Measurements from ENCODE around the gene MUC5B. TPM values are rescaled to one million over a fixed set of nuclear protein-coding genes. Genes with fewer than 3 reads are reported as not detected.

MUC5B gene
- total RNA-seq, 1 donor from 2014 or later, result not detected

- Histone ChIP-seq H3K36me3 (ENCODE audit: control insufficient read depth, insufficient read depth, low read length) (no peaks in the 10 kb centered on the region), H3K4me3 (ENCODE audit: low read depth, low read length) (no peak overlapping the region), H3K27me3 (ENCODE audit: control insufficient read depth, insufficient read depth, low read length) (no peaks in the 10 kb centered on the region)
- FAIRE-seq (no peak), DNase-seq (ENCODE audit: low read depth) (no peak)
- no peak for TF ChIP-seq CTCF (IDR thresholded peaks at IDR 0.05; ENCODE audit: insufficient read depth, low read length, severe bottlenecking)
Measured at GRCh38 chr11:1217151-1217550, 5.7 kb upstream of the MUC5B start.

- TF ChIP-seq CTCF (IDR thresholded peaks at IDR 0.05; ENCODE audit: insufficient read depth, low read length, severe bottlenecking), result no peak
- Histone ChIP-seq H3K36me3 (ENCODE audit: control insufficient read depth, insufficient read depth, low read length) (no peaks in the 10 kb centered on the region), H3K4me3 (ENCODE audit: low read depth, low read length) (no peak overlapping the region), H3K27me3 (ENCODE audit: control insufficient read depth, insufficient read depth, low read length) (no peaks in the 10 kb centered on the region)
- no peak for DNase-seq (ENCODE audit: low read depth)
- FAIRE-seq, result no peak
Measured at GRCh38 chr11:1218256-1218787, 4.5 kb upstream of the MUC5B start.

GRCh38 chr11:1218788-1219445 lies 3.9 kb upstream of the MUC5B start:
- Histone ChIP-seq H3K27me3 (ENCODE audit: control insufficient read depth, insufficient read depth, low read length) (no peaks in the 10 kb centered on the region), H3K36me3 (ENCODE audit: control insufficient read depth, insufficient read depth, low read length) (no peaks in the 10 kb centered on the region), H3K4me3 (ENCODE audit: low read depth, low read length) (no peak overlapping the region)
- FAIRE-seq (no peak), DNase-seq (ENCODE audit: low read depth) (no peak)
- TF ChIP-seq CTCF (IDR thresholded peaks at IDR 0.05; ENCODE audit: insufficient read depth, low read length, severe bottlenecking), result no peak

- no peak for TF ChIP-seq CTCF (IDR thresholded peaks at IDR 0.05; ENCODE audit: insufficient read depth, low read length, severe bottlenecking)
- Histone ChIP-seq H3K4me3 (ENCODE audit: low read depth, low read length) (no peak overlapping the region), H3K36me3 (ENCODE audit: control insufficient read depth, insufficient read depth, low read length) (no peaks in the 10 kb centered on the region), H3K27me3 (ENCODE audit: control insufficient read depth, insufficient read depth, low read length) (no peaks in the 10 kb centered on the region)
- FAIRE-seq, result no peak
- DNase-seq (ENCODE audit: low read depth), result no peak
Measured at GRCh38 chr11:1219446-1219833, 3.4 kb upstream of the MUC5B start.

- no peak for TF ChIP-seq CTCF (IDR thresholded peaks at IDR 0.05; ENCODE audit: insufficient read depth, low read length, severe bottlenecking)
- no peak overlapping the region for H3K4me3 ChIP-seq (ENCODE audit: low read depth, low read length)
- no peaks in the 10 kb centered on the region for H3K36me3 ChIP-seq (ENCODE audit: control insufficient read depth, insufficient read depth, low read length)
- DNase-seq (ENCODE audit: low read depth) (no peak), FAIRE-seq (no peak)
- no peaks in the 10 kb centered on the region for H3K27me3 ChIP-seq (ENCODE audit: control insufficient read depth, insufficient read depth, low read length)
Measured at GRCh38 chr11:1219834-1220815, 2.7 kb upstream of the MUC5B start.
